ENCODE data around the gene ATRNL1.

ATRNL1 gene

GRCh38 chr10:115052728-115053127, 40.4 kb upstream of the ATRNL1 start:
- no CpG with 5 or more reads among the region's 1 CpG for WGBS (ENCODE audit: extremely low coverage, insufficient coverage, low lambda C conversion rate)
- H2AK5ac ChIP-seq (ENCODE audit: low read length): no peak overlapping the region
- no peak overlapping the region for H3K9ac ChIP-seq (ENCODE audit: low read length)
- H4K5ac ChIP-seq (ENCODE audit: low read length): no peak overlapping the region
- no peak overlapping the region for H3K18ac ChIP-seq (ENCODE audit: low read length)
- peak overlapping the region; percentile 92 for H2BK15ac ChIP-seq (replicated peaks; ENCODE audit: low read depth)
- H3K27ac ChIP-seq (ENCODE audit: low read depth, low read length): no peak overlapping the region
- H3K4me1 ChIP-seq (ENCODE audit: control insufficient read depth, low read depth, low read length): peaks cover 4% of the 10 kb centered on the region
- no peak overlapping the region for H3K4me2 ChIP-seq (ENCODE audit: low read length)
- no peaks in the 10 kb centered on the region for H3K79me1 ChIP-seq (ENCODE audit: low read length)
- H4K8ac ChIP-seq (ENCODE audit: low read depth, low read length): no peak overlapping the region
- no peak overlapping the region for H3K56ac ChIP-seq (ENCODE audit: low read length)
- no peak overlapping the region for H2BK120ac ChIP-seq (ENCODE audit: low read depth, low read length)
- H3K36me3 ChIP-seq (ENCODE audit: control insufficient read depth, insufficient read depth, low read length): no peaks in the 10 kb centered on the region
- H3K79me2 ChIP-seq (ENCODE audit: control insufficient read depth, insufficient read depth, low read length): no peaks in the 10 kb centered on the region
- no peak overlapping the region for H3K4ac ChIP-seq (ENCODE audit: low read depth, low read length)
- no peaks in the 10 kb centered on the region for H3K27me3 ChIP-seq (ENCODE audit: insufficient read depth, low read length, poor library complexity)
- H3K4me3 ChIP-seq (ENCODE audit: low read length): no peak overlapping the region
- no peak for DNase-seq
- no peak overlapping the region for H3K23ac ChIP-seq (ENCODE audit: low read length)
- no peak overlapping the region for H2BK5ac ChIP-seq (ENCODE audit: low read length)

GRCh38 chr10:115056186-115056585, 37.0 kb upstream of the ATRNL1 start:
- H3K23ac ChIP-seq (ENCODE audit: low read length): no peak overlapping the region
- no peak overlapping the region for H3K9ac ChIP-seq (ENCODE audit: low read length)
- peaks cover 2% of the 10 kb centered on the region for H3K4me1 ChIP-seq (ENCODE audit: control insufficient read depth, low read depth, low read length)
- H3K18ac ChIP-seq (ENCODE audit: low read length): no peak overlapping the region
- H3K4ac ChIP-seq (ENCODE audit: low read depth, low read length): peak overlapping the region; percentile 95
- no peak overlapping the region for H4K5ac ChIP-seq (ENCODE audit: low read length)
- no peak overlapping the region for H4K8ac ChIP-seq (ENCODE audit: low read depth, low read length)
- DNase-seq: peak; percentile 86
- no CpG with 5 or more reads among the region's 2 CpGs for WGBS (ENCODE audit: extremely low coverage, insufficient coverage, low lambda C conversion rate)
- H3K27ac ChIP-seq (ENCODE audit: low read depth, low read length): no peak overlapping the region
- no peak overlapping the region for H2AK5ac ChIP-seq (ENCODE audit: low read length)
- no peaks in the 10 kb centered on the region for H3K36me3 ChIP-seq (ENCODE audit: control insufficient read depth, insufficient read depth, low read length)
- H3K4me2 ChIP-seq (ENCODE audit: low read length): no peak overlapping the region
- H3K4me3 ChIP-seq (ENCODE audit: low read length): no peak overlapping the region
- no peak overlapping the region for H2BK5ac ChIP-seq (ENCODE audit: low read length)
- H2BK120ac ChIP-seq (ENCODE audit: low read depth, low read length): no peak overlapping the region
- H2BK15ac ChIP-seq (replicated peaks; ENCODE audit: low read depth): peak overlapping the region; percentile 25
- H3K79me1 ChIP-seq (ENCODE audit: low read length): no peaks in the 10 kb centered on the region
- no peaks in the 10 kb centered on the region for H3K27me3 ChIP-seq (ENCODE audit: insufficient read depth, low read length, poor library complexity)
- peak overlapping the region; percentile 10 for H3K56ac ChIP-seq (ENCODE audit: low read length)
- H3K79me2 ChIP-seq (ENCODE audit: control insufficient read depth, insufficient read depth, low read length): no peaks in the 10 kb centered on the region

GRCh38 chr10:115059301-115059898, 33.8 kb upstream of the ATRNL1 start:
- H3K36me3 ChIP-seq (ENCODE audit: control insufficient read depth, insufficient read depth, low read length): no peaks in the 10 kb centered on the region
- no peak overlapping the region for H3K9ac ChIP-seq (ENCODE audit: low read length)
- no peak overlapping the region for H2BK5ac ChIP-seq (ENCODE audit: low read length)
- no peaks in the 10 kb centered on the region for H3K79me2 ChIP-seq (ENCODE audit: control insufficient read depth, insufficient read depth, low read length)
- no peak for DNase-seq
- no peak overlapping the region for H3K56ac ChIP-seq (ENCODE audit: low read length)
- H3K27ac ChIP-seq (ENCODE audit: low read depth, low read length): no peak overlapping the region
- H3K23ac ChIP-seq (ENCODE audit: low read length): no peak overlapping the region
- no peak overlapping the region for H3K4ac ChIP-seq (ENCODE audit: low read depth, low read length)
- H3K4me2 ChIP-seq (ENCODE audit: low read length): no peak overlapping the region
- H2BK15ac ChIP-seq (replicated peaks; ENCODE audit: low read depth): no peak overlapping the region
- no peak overlapping the region for H4K5ac ChIP-seq (ENCODE audit: low read length)
- H4K8ac ChIP-seq (ENCODE audit: low read depth, low read length): no peak overlapping the region
- no peaks in the 10 kb centered on the region for H3K27me3 ChIP-seq (ENCODE audit: insufficient read depth, low read length, poor library complexity)
- no peaks in the 10 kb centered on the region for H3K79me1 ChIP-seq (ENCODE audit: low read length)
- H3K4me3 ChIP-seq (ENCODE audit: low read length): no peak overlapping the region
- no peak overlapping the region for H2AK5ac ChIP-seq (ENCODE audit: low read length)
- H3K4me1 ChIP-seq (ENCODE audit: control insufficient read depth, low read depth, low read length): no peaks in the 10 kb centered on the region
- H3K18ac ChIP-seq (ENCODE audit: low read length): no peak overlapping the region
- H2BK120ac ChIP-seq (ENCODE audit: low read depth, low read length): no peak overlapping the region
- WGBS (ENCODE audit: extremely low coverage, insufficient coverage, low lambda C conversion rate): no CpG with 5 or more reads among the region's 7 CpGs

GRCh38 chr10:115063701-115064658, 29.2 kb upstream of the ATRNL1 start:
- Histone ChIP-seq H3K79me1 (ENCODE audit: low read length) (no peaks in the 10 kb centered on the region), H4K5ac (ENCODE audit: low read length) (no peak overlapping the region), H3K18ac (ENCODE audit: low read length) (peak overlapping the region; percentile 30), H3K79me2 (ENCODE audit: control insufficient read depth, insufficient read depth, low read length) (no peaks in the 10 kb centered on the region), H3K56ac (ENCODE audit: low read length) (no peak overlapping the region), H3K4ac (ENCODE audit: low read depth, low read length) (no peak overlapping the region), H3K4me1 (ENCODE audit: control insufficient read depth, low read depth, low read length) (peaks cover 3% of the 10 kb centered on the region), H3K27me3 (ENCODE audit: insufficient read depth, low read length, poor library complexity) (no peaks in the 10 kb centered on the region), H2AK5ac (ENCODE audit: low read length) (no peak overlapping the region), H2BK5ac (ENCODE audit: low read length) (no peak overlapping the region), H3K4me3 (ENCODE audit: low read length) (no peak overlapping the region), H3K27ac (ENCODE audit: low read depth, low read length) (no peak overlapping the region), H3K23ac (ENCODE audit: low read length) (no peak overlapping the region), H2BK15ac (replicated peaks; ENCODE audit: low read depth) (no peak overlapping the region), H4K8ac (ENCODE audit: low read depth, low read length) (no peak overlapping the region), H3K36me3 (ENCODE audit: control insufficient read depth, insufficient read depth, low read length) (no peaks in the 10 kb centered on the region), H3K9ac (ENCODE audit: low read length) (no peak overlapping the region), H2BK120ac (ENCODE audit: low read depth, low read length) (no peak overlapping the region), H3K4me2 (ENCODE audit: low read length) (no peak overlapping the region)
- DNase-seq: no peak
- no CpG with 5 or more reads among the region's 5 CpGs for WGBS (ENCODE audit: extremely low coverage, insufficient coverage, low lambda C conversion rate)

GRCh38 chr10:115065801-115066200, 27.4 kb upstream of the ATRNL1 start:
- H3K18ac ChIP-seq (ENCODE audit: low read length): peak overlapping the region; percentile 1
- H3K4ac ChIP-seq (ENCODE audit: low read depth, low read length): no peak overlapping the region
- no peak overlapping the region for H4K8ac ChIP-seq (ENCODE audit: low read depth, low read length)
- H3K27me3 ChIP-seq (ENCODE audit: insufficient read depth, low read length, poor library complexity): no peaks in the 10 kb centered on the region
- H3K36me3 ChIP-seq (ENCODE audit: control insufficient read depth, insufficient read depth, low read length): no peaks in the 10 kb centered on the region
- H3K27ac ChIP-seq (ENCODE audit: low read depth, low read length): no peak overlapping the region
- H3K9ac ChIP-seq (ENCODE audit: low read length): no peak overlapping the region
- peaks cover 3% of the 10 kb centered on the region for H3K4me1 ChIP-seq (ENCODE audit: control insufficient read depth, low read depth, low read length)
- H4K5ac ChIP-seq (ENCODE audit: low read length): no peak overlapping the region
- no peak overlapping the region for H2AK5ac ChIP-seq (ENCODE audit: low read length)
- no CpG with 5 or more reads among the region's 6 CpGs for WGBS (ENCODE audit: extremely low coverage, insufficient coverage, low lambda C conversion rate)
- no peak overlapping the region for H2BK5ac ChIP-seq (ENCODE audit: low read length)
- peak; percentile 80 for DNase-seq
- H2BK120ac ChIP-seq (ENCODE audit: low read depth, low read length): no peak overlapping the region
- no peak overlapping the region for H2BK15ac ChIP-seq (replicated peaks; ENCODE audit: low read depth)
- no peaks in the 10 kb centered on the region for H3K79me2 ChIP-seq (ENCODE audit: control insufficient read depth, insufficient read depth, low read length)
- no peak overlapping the region for H3K23ac ChIP-seq (ENCODE audit: low read length)
- no peaks in the 10 kb centered on the region for H3K79me1 ChIP-seq (ENCODE audit: low read length)
- no peak overlapping the region for H3K56ac ChIP-seq (ENCODE audit: low read length)
- no peak overlapping the region for H3K4me3 ChIP-seq (ENCODE audit: low read length)
- H3K4me2 ChIP-seq (ENCODE audit: low read length): no peak overlapping the region

Measured in mesendoderm (in vitro differentiated cells).